Inferior parietal cortex (tissue), 1 donor: ENCODE data around the gene COG5.

Experiments
- DNase-seq: peaks from one replicate; pipeline ENCODE4 v3.0.0-alpha.2; 2016; ENCODE audit errors: extremely low spot score

Gene COG5

DNA sequence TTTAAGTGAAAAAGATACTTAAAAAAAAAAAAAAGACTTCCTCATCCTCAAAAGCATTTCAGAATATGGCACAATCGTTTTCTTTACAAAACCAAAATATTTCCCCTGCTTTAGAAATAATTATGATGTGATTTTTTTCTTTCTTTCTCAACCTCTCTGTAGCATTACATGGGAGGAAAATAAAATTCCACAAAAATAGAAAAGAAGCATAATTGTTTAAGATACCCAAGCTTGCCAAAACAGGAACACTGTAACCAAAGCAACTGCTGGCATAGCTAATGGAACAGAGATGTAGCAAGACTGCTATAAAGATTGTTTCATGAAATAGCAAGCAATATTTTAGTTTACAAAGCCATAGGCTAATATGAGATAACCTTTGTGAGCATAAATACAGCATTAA is 169.4 kb downstream of the COG5 start:
- no peak for DNase-seq

DNA sequence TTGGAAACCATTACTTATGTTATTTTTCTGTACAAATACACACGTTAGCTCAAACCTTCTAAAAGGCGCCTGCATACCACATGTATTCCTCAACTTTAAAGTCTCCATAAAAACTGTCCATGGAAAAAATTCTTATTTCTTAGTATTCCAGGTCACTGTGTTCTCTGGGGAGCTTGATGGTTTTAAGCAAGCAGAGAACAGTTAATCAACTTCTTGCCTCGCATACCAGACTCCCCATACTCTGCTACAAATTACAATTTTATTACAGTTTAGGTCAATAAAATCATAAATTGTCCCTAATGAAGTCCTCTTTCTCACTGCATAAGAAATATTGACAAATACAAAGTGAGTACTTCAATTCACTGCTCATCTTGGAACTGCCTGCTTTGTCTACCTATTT is 170.9 kb downstream of the COG5 start:
- DNase-seq = no peak

DNA sequence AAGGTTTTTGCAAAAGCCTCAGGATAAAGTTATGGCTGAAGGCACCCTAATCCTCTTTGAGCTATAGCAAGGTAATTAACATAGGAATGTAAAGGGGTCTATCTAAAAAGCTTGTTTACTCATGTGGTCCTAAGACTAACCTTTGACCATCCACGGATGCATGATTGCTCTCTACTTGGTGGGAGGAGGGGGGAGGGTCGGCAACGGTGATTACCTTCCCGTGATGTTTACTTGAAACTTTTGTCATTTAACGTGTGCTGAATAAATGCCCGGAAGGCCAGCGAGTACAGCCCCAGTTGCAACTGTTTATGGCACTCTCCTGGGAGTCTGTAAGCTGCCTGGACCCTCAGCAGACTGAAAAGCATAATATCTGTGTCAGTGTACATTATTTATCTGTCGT is 172.8 kb downstream of the COG5 start:
- DNase-seq = no peak

DNA sequence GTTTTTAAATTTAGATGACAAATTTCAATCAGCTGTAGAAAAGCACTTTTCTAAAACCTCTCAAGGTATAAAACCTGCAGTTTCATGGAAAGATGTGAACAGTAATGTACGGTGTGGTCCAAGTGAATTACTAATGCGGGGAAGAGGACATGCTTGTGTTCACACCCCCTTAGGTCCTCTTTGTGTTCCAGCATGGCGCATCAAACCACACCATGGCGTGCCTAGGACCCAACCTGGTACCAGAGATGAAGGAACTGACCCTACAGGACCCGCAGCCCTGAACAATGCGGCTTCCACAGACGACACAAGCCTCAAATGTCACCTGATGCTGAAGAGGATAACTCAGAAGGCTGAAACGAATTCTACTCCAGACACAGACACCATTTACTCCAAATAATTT is 175.1 kb downstream of the COG5 start:
- no peak for DNase-seq

DNA sequence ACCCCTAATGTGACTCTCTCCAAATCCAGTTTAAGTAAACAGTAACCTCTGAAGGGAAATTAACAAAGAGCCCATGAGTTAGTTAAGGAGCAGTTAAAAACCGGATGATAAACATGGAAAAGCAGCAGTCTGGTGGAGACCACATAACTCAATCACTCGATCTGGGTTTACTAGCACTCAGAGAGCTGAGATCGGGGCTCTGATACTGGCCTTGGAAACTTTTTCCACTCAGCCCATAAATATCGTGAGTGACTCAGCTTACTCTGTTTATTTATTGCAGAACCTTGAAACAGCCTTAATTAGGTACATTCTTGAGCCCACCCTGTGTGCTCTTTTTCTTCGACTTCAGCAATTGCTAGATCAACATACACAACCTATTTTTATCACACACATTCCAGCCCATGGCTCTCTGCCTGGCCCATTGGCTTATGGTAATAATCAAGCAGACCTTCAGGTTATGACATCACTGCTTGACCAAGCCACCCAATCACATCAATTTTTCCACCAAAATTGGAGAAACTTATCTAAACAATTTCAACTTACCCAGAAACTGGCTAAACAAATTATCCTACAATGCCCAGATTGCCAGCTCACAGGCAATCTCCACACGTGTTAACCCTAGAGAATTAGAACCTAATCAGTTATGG is 176.0 kb downstream of the COG5 start:
- no peak for DNase-seq

DNA sequence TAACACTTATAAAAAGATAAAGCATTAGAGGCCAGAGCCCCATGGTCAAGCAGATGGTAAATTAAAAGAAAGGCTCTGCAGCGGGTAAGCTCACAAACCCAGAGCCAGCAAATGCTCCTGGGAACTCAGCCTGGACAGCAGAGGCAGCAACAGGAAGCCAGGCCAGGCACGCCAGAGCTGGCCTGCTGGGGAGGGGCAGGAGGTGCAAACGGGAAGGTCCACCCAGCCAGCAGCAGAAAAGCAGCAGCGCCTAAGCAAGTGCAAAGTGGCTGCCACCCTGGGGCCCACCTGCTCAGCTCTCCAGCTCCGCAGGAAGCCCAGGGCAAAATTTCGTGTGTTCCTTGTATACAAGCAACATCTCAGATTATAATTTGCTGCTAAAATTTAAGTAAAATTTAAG is 176.6 kb downstream of the COG5 start:
- no peak for DNase-seq

DNA sequence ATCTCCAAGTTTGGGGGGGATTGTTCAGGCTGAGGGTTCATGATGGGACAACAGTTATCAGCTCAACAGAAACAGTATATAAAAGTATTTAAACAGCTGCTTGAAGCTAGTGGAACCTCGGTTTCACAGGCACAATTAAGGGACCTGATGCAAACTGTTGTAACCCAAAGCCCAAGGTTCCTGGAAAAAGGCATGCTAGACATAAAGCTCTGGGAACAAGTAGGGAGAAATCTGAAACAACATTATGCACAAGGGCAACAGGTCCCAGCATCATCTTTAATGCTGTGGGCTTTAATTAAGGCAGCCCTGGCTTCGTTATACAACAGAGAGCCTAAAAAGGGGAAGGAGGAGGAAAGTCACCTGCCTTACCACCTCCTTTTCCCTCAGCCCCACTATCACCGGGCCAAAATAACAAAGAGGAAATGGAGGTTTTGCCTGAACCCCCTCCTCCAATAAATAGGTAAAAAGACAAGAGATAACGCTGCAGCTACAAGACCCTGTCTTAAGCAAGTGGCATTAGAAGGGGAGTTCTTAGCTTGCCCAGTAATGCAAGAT is 177.1 kb downstream of the COG5 start:
- no peak for DNase-seq

DNA sequence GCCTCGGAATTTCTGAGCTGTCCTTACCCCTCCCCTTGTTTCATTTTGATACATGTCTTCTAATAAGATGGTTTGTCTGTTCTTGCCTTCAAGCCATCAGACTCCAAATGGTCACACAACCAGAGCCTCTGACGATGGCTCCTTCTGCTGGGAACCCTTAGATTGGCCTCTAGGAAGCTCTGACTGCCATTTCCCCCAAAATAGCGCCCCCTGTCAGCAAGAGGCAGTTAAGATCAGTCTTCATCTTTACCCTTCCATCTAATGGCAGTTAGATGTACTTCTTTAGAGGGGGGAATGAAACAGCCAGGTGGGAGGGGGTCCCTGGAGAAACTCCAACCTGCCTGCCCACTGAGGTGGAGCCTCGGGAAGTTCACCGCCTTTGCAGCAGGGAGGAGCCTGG is 179.7 kb downstream of the COG5 start:
- DNase-seq = no peak

DNA sequence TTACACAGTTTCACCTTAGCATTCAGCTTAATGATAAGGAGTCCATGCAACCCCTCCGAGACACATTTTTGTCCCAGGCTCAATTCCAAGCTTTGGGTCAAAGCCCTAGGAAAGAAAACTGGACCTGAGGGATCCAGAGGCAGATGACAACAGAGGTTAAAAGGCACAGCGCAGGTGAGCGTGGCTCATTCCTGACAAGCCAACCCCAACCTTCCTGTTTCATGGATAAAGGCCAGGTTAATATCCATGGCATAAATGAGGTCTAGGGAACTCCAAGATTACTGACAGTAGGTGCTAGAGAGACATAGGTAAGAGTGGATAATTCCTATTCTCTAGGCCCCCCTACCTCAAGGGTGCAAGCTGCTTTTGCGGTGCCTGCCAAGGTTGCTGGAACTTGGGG is 180.5 kb downstream of the COG5 start:
- DNase-seq = no peak

DNA sequence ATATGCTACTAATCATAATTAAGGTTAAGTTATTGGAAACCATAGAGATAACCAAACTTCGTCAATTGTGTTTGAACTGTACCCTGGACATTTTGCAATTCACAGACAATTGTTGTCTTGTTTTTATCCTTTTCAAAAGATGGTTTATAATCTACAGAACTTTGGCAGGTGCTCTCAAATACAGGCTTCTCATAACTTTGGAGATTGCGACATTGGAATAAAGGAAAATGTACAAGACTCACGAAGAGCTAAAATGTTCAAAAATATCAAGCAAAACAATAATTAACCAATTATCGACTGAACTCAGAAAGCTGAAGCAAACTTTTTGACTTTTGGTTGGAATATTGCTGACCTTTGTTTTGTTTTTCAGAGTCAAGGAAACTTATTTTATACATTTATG is 182.3 kb downstream of the COG5 start:
- DNase-seq = no peak

DNA sequence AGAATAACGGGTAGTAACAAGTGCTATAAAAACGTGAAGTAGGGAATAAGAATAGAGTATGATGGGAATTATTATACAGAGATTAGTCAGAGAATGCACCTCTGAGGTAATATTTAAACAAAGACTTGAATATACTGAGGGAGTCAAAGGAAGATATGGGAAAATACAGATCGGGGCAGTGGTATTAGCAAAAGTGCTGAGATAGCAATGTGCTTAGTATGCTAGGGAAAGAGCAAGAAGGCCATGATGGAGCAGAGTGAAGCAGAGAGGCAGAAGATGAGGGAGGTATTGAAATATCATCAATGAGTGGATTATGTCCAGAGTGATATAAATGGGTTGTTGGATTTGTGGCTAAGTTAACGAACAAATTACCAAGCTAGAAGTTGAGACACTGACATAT is 190.4 kb downstream of the COG5 start:
- DNase-seq = no peak

DNA sequence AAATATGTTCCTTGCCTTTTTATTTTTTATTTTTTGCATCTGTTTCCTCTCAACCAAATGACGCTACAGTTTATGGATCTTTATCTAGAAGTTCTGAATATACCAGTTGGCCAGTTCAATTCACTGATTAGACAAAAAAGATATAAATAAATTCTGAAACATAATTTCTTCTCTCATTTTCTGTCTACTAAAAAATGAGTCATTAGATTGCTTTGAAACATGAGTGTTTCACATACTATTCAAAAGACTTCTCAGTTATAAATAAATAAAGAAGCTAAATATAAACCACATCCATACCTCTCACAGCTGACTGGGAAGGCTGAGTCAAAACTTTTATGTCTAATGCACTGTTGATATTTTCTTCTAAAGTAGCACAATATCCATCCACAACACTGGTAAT is 191.4 kb downstream of the COG5 start:
- DNase-seq = no peak

DNA sequence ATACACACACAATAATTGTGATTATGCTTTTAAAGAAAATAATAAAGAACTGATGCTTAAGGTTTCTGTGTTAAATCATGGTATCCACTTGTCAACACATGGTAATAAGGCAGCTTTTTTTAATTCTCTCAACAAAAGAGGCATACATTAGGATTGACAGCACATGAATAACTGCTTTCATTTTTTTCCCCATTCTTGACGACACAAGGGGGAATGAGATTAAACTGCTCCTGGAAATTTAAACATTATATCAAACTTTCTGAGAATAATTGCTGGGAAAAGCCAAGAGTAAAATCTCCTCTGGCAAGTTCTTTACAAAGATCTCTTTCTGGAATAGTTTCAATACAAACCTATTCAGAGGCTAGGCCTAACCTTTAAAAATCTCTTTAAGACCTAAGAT is 192.9 kb downstream of the COG5 start:
- no peak for DNase-seq

DNA sequence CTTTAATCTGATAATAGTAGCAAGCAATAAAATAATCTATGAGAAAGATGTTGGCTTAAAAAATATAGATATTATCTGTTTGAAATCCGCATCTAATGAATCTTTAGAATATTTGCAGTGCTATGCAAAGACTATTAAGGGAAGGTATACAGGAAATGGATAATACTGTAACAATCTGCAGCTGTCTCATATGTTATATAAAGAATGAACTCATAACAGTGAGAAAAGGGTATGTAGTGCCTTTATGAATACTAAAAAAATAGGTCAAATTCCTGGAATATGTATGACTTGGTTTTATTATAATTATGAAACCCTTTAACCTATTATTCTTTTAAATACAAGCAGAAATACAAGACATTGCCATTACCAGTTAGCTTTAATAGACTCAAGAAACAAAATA is 198.9 kb downstream of the COG5 start:
- DNase-seq = no peak

DNA sequence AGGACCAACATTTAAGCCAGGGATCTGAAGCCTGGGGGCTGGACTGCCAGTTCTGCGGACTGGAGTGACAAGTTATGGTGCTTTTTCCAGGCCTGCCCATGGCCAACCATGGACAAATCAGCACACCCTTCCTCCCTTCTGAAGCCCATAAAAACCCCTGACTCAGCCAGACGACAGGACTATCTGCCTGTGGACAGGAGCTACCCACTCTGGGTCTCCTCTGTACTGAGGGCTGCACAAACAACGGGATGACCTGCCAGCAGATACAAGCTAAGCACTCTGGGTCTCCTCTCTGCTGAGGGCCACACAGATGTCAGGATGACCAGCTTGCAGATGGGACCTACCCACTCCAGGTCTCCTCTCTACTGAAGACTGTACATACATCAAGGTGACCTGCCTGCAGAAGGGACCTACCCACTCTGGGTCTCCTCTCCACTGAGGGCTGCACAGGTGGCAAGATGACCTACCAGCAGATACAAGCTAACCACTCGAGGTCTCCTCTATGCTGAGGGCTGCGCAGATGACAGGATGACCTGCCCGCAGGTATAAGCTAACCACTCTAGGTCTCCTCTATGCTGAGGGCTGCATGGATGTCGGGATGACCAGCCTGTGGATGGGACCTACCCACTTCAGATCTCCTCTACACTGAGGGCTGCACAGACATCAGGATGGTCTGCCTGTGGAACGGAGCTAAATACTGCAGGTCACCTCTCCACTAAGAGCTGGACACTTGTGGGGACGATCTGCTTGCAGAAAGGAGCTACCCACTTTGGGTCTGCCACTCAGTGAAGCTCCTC is 204.0 kb downstream of the COG5 start:
- no peak for DNase-seq

DNA sequence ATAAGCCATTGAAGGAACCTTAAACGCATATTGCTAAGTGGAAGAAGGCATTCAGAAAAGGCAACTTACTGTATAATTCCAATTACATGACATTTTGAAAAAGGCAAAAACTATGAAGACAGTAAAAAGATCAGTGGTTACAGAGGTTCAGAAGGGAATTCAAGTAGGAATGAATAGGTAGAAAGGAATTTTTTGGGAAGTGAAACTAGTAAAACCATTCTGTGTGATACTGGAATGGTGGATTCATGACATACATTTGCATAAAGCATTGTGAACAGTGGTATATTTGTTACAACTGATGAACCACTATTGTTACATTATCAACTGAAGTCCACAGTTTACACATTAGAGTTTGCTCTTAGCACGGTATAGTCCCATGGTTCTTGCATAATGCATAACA is 208.1 kb downstream of the COG5 start:
- DNase-seq = no peak

DNA sequence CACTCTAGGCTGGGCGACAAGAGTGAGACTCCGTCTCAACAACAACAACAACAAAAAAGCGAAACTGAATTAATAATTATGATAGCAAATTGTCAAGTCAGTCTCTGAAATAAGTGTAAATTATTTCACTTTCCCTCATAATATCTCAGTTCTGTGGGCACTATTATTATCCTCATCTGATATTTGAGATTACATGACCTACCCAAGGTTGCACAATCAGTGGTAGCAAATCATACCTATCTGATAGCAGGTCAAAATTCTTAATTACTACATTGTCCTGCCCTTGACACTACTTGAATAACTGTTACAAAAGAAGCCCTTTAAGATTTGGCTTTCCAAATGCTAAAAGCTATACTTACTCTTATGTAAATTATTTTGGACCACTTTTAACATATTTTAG is 209.1 kb downstream of the COG5 start:
- no peak for DNase-seq

DNA sequence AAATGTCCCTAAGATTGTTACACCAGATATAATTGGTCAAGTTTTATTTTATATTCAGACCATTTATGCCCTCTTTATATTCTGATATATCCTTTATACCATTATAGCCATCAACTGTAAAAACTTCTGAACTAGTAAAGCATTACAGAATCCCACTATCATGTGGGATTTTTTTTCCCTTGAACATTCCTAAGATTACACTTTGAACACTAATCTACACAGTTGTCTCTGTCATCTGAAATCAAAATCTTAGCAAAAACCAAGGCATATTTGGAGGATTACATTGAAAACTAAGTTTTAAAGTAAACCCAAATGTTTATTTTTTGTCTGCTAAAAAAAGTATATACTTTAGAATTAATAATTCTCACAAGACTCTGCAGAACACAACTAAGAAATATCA is 210.0 kb downstream of the COG5 start:
- DNase-seq = no peak

DNA sequence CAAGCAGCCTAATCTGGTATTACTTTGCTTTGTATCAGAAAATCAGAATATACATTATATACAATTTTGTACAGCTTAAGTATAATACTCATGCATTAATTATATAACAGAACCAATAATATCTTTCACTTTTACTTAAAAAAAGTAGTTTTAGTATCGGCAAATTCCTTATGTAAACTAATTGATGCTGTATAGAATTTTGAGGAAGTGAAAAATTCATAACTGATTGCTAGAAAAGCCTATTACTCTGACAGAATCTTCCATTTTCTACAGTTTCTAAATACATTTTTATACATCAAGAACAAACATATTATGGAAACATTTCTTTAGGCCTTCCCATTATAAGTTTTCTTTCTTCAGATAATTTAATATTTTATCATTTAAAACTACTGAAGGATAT is 217.8 kb downstream of the COG5 start:
- DNase-seq = no peak

DNA sequence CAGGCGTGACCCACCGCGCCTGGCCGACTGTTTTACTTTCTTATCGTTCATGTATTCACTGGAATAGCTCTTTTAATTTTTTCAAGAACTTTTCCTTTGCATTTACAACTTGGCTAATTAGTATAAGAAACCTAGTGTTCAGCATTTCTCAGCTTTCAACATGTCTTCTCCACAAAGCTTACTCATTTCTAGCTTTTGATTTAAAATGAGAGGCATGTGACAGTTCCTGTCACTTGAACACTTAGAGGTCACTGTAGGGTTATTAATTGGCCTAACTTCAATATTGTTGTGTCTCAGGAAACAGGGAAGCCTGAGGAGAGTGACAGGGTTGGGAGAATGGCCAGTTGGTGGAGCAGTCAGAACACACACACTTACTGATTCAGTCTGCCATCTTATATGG is 218.9 kb downstream of the COG5 start:
- no peak for DNase-seq

DNA sequence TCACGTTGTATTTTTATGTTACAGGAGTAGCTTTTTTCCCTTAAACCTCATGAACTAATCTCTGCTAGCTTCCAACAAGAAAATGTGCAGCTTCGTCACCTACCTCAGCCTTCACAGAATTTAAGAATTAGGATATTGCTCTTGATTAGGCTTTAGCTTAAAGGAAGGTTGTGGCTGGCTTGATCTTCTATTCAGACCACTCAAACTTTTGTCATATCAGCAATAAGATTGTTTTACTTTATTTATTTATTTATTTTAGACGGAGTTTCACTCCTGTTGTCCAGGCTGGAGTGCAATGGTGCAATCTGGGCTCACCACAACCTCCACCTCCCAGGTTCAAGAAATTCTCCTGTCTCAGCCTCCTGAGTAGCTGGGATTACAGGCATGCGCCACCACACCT is 219.4 kb downstream of the COG5 start:
- no peak for DNase-seq

DNA sequence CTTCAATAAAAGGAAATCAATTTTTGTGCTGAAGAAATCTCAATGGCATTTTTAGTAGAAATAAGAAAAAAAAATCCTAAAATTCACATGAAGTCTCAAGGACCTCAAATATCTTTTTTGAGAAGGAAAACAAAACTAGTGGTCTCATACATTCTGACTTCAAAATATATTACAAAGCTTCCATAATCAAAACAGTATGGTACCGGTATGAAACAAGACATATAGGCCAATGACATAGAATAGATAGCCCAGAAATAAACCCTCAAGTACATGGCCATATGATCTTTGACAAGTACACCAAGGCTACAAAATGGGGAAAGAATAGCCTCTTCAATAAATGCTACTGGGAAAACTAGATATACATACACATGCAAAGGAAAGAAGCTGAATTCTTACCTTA is 225.6 kb downstream of the COG5 start:
- DNase-seq = no peak

DNA sequence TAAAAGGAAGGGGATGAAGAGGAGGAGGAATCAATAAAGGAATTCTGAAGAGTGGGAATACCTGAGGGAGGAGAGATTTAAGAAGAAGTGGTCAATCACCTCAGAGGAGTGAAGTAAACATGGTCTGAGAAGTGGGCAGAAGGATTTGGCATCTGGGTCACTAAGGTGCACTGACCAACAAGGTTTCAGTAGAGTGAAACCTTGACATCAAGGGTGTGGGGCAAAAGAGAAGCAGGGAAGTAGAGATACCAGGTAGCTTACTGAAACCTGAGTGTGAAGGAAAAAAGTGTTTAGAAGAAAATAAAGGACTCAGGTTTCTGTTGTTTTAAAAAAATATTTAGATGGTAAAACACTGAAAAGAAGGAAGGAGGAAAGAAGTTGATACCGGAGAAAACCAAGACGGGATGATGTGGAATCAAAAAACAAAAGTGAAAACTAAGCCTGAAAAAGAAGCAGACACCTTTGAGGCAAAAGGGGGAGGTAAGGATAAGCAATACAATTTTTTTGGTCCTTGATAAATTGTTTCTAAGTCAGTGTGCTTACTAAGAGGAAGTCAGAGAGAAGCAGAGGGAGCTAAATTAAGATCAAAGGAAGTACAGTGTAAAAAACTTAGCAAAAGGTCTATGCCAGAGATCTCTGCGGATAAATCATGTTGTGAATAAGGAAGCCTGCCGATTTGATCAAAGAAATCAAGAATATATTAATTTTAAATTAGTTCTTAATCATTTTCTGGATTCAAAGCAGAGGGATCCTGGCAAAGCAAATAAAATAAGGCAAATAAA is 231.0 kb downstream of the COG5 start:
- no peak for DNase-seq
